ENCODE data around the gene MYL12A. TPM values are rescaled to one million over a fixed set of nuclear protein-coding genes. Genes with fewer than 3 reads are reported as not detected.
A peak's percentile ranks its signal among the peaks of the same experiment; 100 is the strongest.

Gene MYL12A
- total and polyA plus RNA-seq, 2 of the 4 experiments (the other 2 are of a cell fraction), result 549 to 580 TPM

DNA sequence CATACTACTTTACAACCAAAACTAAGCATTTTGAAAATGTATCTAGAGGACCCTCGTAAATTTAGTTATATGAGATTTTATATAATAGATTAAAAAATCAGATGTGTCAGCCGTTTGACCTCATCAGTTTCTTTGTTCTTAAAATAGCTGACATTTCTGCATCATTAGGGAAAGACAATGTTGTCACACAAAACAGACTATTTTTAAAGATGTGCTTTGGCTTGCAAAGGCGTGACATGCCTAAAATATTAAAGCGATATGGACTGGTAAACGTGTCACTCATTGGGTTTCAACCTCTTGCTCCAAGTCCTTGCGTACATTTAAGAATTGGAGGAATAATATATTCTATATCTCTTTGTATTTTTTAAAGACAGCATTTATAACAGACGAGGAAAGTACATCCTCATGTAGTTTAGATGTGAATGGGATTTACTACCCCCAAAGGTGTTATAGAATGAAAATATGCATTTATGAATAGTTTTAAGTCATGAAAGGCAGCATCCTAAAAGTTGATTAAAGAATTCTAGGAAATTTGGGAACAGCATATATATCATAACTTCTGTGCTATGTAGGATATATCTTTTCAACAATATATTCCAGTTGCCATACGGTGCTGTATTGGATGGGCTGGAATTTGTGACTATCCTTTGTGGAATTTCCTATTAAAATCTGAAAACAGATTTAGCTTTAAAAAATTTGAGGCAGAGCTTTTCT lies 3.8 kb downstream of the MYL12A start:
- ATAC-seq (ENCODE audit: low read depth) (no peak), DNase-seq (no peak)
- peak overlapping the region; percentile 72 for H2BK120ac ChIP-seq (ENCODE audit: low read depth, low read length)
- POLR2A ChIA-PET (ENCODE audit: unreplicated experiment), result interaction anchor here (0.6 to 1.3 kb wide), 4 partner anchors 9 to 197 kb away, joined by 3 to 12 read pairs (median 3); no protein-coding TSS in a partner anchor
- 0 out of 2 replicates have a peak overlapping the region, but pooled peaks have one; percentile 12 for H4K91ac ChIP-seq (ENCODE audit: insufficient read depth, low read depth, low read length)
- no peak overlapping the region for H3K4me3 ChIP-seq (ENCODE audit: insufficient read depth, low read depth, low read length)
- H3K18ac ChIP-seq (ENCODE audit: low read depth, low read length), result peak overlapping the region; percentile 95; the same call in 1 of the 2 replicates
- H3K14ac ChIP-seq (replicated peaks; ENCODE audit: low read depth, low read length), result peak overlapping the region; percentile 73
- peak overlapping the region; percentile 32; the same call in 1 of the 2 replicates for H3K23ac ChIP-seq (ENCODE audit: low read depth, low read length)
- no peaks in the 10 kb centered on the region for H3K9me1 ChIP-seq (ENCODE audit: insufficient read depth, low read length)
- peaks cover 34% of the 10 kb centered on the region for H4K20me1 ChIP-seq (ENCODE audit: insufficient read depth, low read length)
- H2AFZ ChIP-seq (replicated peaks; ENCODE audit: low read length, poor library complexity), result no peak overlapping the region
- no TSS peak for BruUV-seq (replicated peaks)
- H3K79me1 ChIP-seq (ENCODE audit: low read depth in 1 of 2, low read length in 2 of 2), result peaks cover 21 to 43% of the 10 kb centered on the region in 2 experiments
- peak overlapping the region; percentile 29; the same call in 1 of the 2 replicates for H3K4ac ChIP-seq (ENCODE audit: low read depth, low read length)
- intact Hi-C loops (cut with micrococcal nuclease), result no loop called here
- H4K8ac ChIP-seq (ENCODE audit: low read depth in 2 of 2, low read length in 2 of 2), result peak overlapping the region in 1 of 2 experiments; percentile 59; a peak in 2 of 4 replicates
- H3K4me1 ChIP-seq (ENCODE audit: control insufficient read depth, insufficient read depth, low read length), result peaks cover 15% of the 10 kb centered on the region
- 0 out of 2 replicates have a peak overlapping the region, but pooled peaks have one; percentile 2 for H3K56ac ChIP-seq (ENCODE audit: extremely low read depth, insufficient read depth, low read length)
- in situ Hi-C loops (cut with MboI; ENCODE audit: low sequenced_read_pairs), result no loop called here
- H2BK20ac ChIP-seq (ENCODE audit: low read depth, low read length), result peak overlapping the region; percentile 42; the same call in 1 of the 2 replicates
- H4K5ac ChIP-seq (ENCODE audit: low read depth, low read length), result peak overlapping the region; percentile 53; the same call in 1 of the 2 replicates
- no peak overlapping the region for H3K9ac ChIP-seq (ENCODE audit: low read depth, low read length)
- WGBS, 2 experiments (ENCODE audit: extremely low coverage in 2 of 2, insufficient read length in 1 of 2), result 100% methylated on average over 1 of the region's 8 CpGs; no CpG with 5 or more reads in 1 of the 2 experiments
- H3K9me3 ChIP-seq (ENCODE audit: control insufficient read depth, insufficient read depth, low read length), result peaks cover 4% of the 10 kb centered on the region; the same call in 1 of the 2 replicates
- peak overlapping the region; percentile 98 for H2BK5ac ChIP-seq (ENCODE audit: low read depth, low read length, poor library complexity, severe bottlenecking)
- CTCF ChIA-PET, result no interaction called here
- no peak overlapping the region; the same call in 2 of the 3 replicates for H2BK15ac ChIP-seq (ENCODE audit: low read depth, low read length)
- peak overlapping the region; percentile 66 for H3K4me2 ChIP-seq (ENCODE audit: low read depth, low read length)
- TF ChIP-seq POLR2A (IDR thresholded peaks at IDR 0.05; ENCODE audit: low read depth, low read length) (no peak; the same call in 1 of the 2 replicates), RCOR1 (IDR thresholded peaks at IDR 0.05; ENCODE audit: insufficient replicate concordance, low read length) (no peak)
- H3K27ac ChIP-seq (ENCODE audit: insufficient read depth, low read length), result peak overlapping the region; percentile 18; the same call in 1 of the 2 replicates
- no peak overlapping the region for H2AK9ac ChIP-seq (replicated peaks; ENCODE audit: low read depth, low read length, poor library complexity)
- peak overlapping the region; percentile 26 for H2AK5ac ChIP-seq (ENCODE audit: low read depth, low read length)
- H3K36me3 ChIP-seq (ENCODE audit: control insufficient read depth, insufficient read depth, low read length), result peaks cover 23% of the 10 kb centered on the region
- no peaks in the 10 kb centered on the region for H3K27me3 ChIP-seq (ENCODE audit: control insufficient read depth, insufficient read depth, low read length)
- dilution Hi-C loops (cut with HindIII; ENCODE audit: low sequenced_read_pairs, unreplicated experiment), result no loop called here

Measured in IMR-90 (cell line).